H9 (cell line): ENCODE measurements around the gene EML5. TPM values are rescaled to one million over a fixed set of nuclear protein-coding genes. Genes with fewer than 3 reads are reported as not detected.

ENCODE experiments used
- DNase-seq: peaks from one replicate; pipeline ENCODE4 v3.0.0-alpha.2; 2017
- H2AFZ ChIP-seq: one replicate; pipeline ENCODE4 v1.6.1; 2013; ENCODE audit warnings: mild to moderate bottlenecking, low read length, control low read depth, moderate library complexity
- H2AK5ac ChIP-seq: 2 replicates; pipeline ENCODE4 v1.6.1; 2013; ENCODE audit warnings: low read length, control low read depth, mixed read lengths; ENCODE audit not compliant: insufficient read length
- H2BK120ac ChIP-seq: one replicate; pipeline ENCODE4 v1.6.1; 2013; ENCODE audit warnings: low read depth, mild to moderate bottlenecking, low read length, control low read depth, inconsistent platforms; ENCODE audit not compliant: poor library complexity, severe bottlenecking
- H2BK12ac ChIP-seq: 2 replicates; pipeline ENCODE4 v1.6.1; 2013; ENCODE audit warnings: low read length, control low read depth, mixed read lengths, low read depth; ENCODE audit not compliant: insufficient read length
- H2BK15ac ChIP-seq: 2 replicates; pipeline ENCODE4 v1.6.1; 2013; ENCODE audit warnings: low read depth, low read length, control low read depth
- H2BK20ac ChIP-seq: one replicate; pipeline ENCODE4 v1.6.1; 2013; ENCODE audit warnings: low read depth, mild to moderate bottlenecking, low read length, control low read depth, inconsistent platforms; ENCODE audit not compliant: poor library complexity, severe bottlenecking
- H2BK5ac ChIP-seq: 2 replicates; pipeline ENCODE4 v1.6.1; 2013; ENCODE audit warnings: low read length, control low read depth, mixed read lengths; ENCODE audit not compliant: insufficient read length
- H3K14ac ChIP-seq: 2 replicates; pipeline ENCODE4 v1.6.1; 2013; ENCODE audit warnings: low read length, control low read depth; ENCODE audit not compliant: insufficient read depth
- H3K18ac ChIP-seq: 2 replicates; pipeline ENCODE4 v1.6.1; 2013; ENCODE audit warnings: low read depth, mild to moderate bottlenecking, mixed read lengths, low read length, control low read depth; ENCODE audit not compliant: insufficient read length
- H3K23ac ChIP-seq: 2 replicates; pipeline ENCODE4 v1.6.1; 2013; ENCODE audit warnings: low read length, control low read depth, mixed read lengths, low read depth; ENCODE audit not compliant: insufficient read length
- H3K23me2 ChIP-seq: 2 replicates; pipeline ENCODE4 v1.6.1; 2013; ENCODE audit warnings: low read depth, mild to moderate bottlenecking, mixed read lengths, low read length, control low read depth; ENCODE audit not compliant: insufficient read length, poor library complexity, severe bottlenecking
- H3K27ac ChIP-seq: 2 replicates; pipeline ENCODE4 v1.5.1; 2013; ENCODE audit warnings: low read length, control low read depth, mixed read lengths, low read depth; ENCODE audit not compliant: insufficient read length
- H3K27me3 ChIP-seq: 2 replicates; pipeline ENCODE4 v1.6.1; 2013; ENCODE audit warnings: low read length, control low read depth, inconsistent platforms; ENCODE audit not compliant: insufficient read depth
- H3K4ac ChIP-seq: 2 replicates; pipeline ENCODE4 v1.6.1; 2013; ENCODE audit warnings: low read depth, mild to moderate bottlenecking, control low read depth, inconsistent platforms, low read length, moderate library complexity
- H3K4me1 ChIP-seq: 2 replicates; pipeline ENCODE4 v1.6.1; 2013; ENCODE audit warnings: low read length, control low read depth, inconsistent platforms; ENCODE audit not compliant: insufficient read depth
- H3K4me2 ChIP-seq: 2 replicates; pipeline ENCODE4 v1.6.1; 2013; ENCODE audit warnings: low read length, control low read depth, mixed read lengths; ENCODE audit not compliant: insufficient read length, insufficient read depth
- H3K56ac ChIP-seq: 2 replicates; pipeline ENCODE4 v1.6.1; 2013; ENCODE audit warnings: low read depth, mild to moderate bottlenecking, mixed read lengths, low read length, control low read depth; ENCODE audit not compliant: insufficient read length
- H3K79me1 ChIP-seq: 2 replicates; pipeline ENCODE4 v1.6.1; 2013; ENCODE audit warnings: low read depth, mild to moderate bottlenecking, moderate library complexity, low read length, control low read depth, inconsistent platforms; ENCODE audit not compliant: insufficient read depth, poor library complexity, severe bottlenecking
- H3K79me2 ChIP-seq: 2 replicates; pipeline ENCODE4 v1.6.1; 2013; ENCODE audit warnings: low read length, control low read depth, inconsistent platforms; ENCODE audit not compliant: insufficient read depth
- H3K9ac ChIP-seq: 2 replicates; pipeline ENCODE4 v1.6.1; 2013; ENCODE audit warnings: low read length, control low read depth, mixed read lengths; ENCODE audit not compliant: insufficient read length; ENCODE audit errors: extremely low read depth
- H3K9me3 ChIP-seq: one replicate; pipeline ENCODE4 v1.6.1; 2013; ENCODE audit warnings: low read depth, low read length, inconsistent platforms; ENCODE audit not compliant: control insufficient read depth
- H3T11ph ChIP-seq: one replicate; pipeline ENCODE4 v1.6.1; 2013; ENCODE audit warnings: mild to moderate bottlenecking, low read length, control low read depth, inconsistent platforms
- H4K20me1 ChIP-seq: one replicate; pipeline ENCODE4 v1.6.1; 2013; ENCODE audit not compliant: control insufficient read depth, insufficient read length, insufficient read depth
- H4K5ac ChIP-seq: 2 replicates; pipeline ENCODE4 v1.6.1; 2013; ENCODE audit warnings: low read depth, mild to moderate bottlenecking, mixed read lengths, low read length, control low read depth; ENCODE audit not compliant: insufficient read length
- H4K8ac ChIP-seq: replicated peaks from 2 replicates; pipeline ENCODE4 v1.6.1; 2013; ENCODE audit warnings: low read length, control low read depth, mixed read lengths, low read depth; ENCODE audit not compliant: insufficient read length
- H4K91ac ChIP-seq: 2 replicates; pipeline ENCODE4 v1.6.1; 2013; ENCODE audit warnings: low read depth, mild to moderate bottlenecking, moderate library complexity, mixed read lengths, low read length, control low read depth; ENCODE audit not compliant: insufficient read length
- H3K27ac Mint-ChIP-seq, 3 experiments: 2 replicates in 2 of 3; 3 replicates in 1 of 3; pipeline ENCODE4 v1.8.0; 2020 to 2021; ENCODE audit warnings: mixed read lengths in 3 of 3, mild to moderate bottlenecking in 1 of 3, moderate library complexity in 1 of 3
- H3K27me3 Mint-ChIP-seq: 2 replicates; pipeline ENCODE4 v1.8.0; 2021; ENCODE audit warnings: low read depth, mild to moderate bottlenecking, moderate library complexity, mixed read lengths
- H3K36me3 Mint-ChIP-seq, 3 experiments: 2 replicates in 2 of 3; 3 replicates in 1 of 3; pipeline ENCODE4 v1.8.0; 2020 to 2021; ENCODE audit warnings: low read depth in 3 of 3, mixed read lengths in 3 of 3; ENCODE audit not compliant: insufficient read depth in 1 of 3
- H3K4me1 Mint-ChIP-seq, 2 experiments: 2 replicates each; pipeline ENCODE4 v1.8.0; 2020; ENCODE audit warnings: mixed read lengths in 2 of 2
- H3K4me3 Mint-ChIP-seq, 2 experiments: 2 replicates in 1 of 2; 3 replicates in 1 of 2; pipeline ENCODE4 v1.8.0; 2020 to 2021; ENCODE audit warnings: mild to moderate bottlenecking in 2 of 2, mixed read lengths in 2 of 2, moderate library complexity in 1 of 2
- H3K9me3 Mint-ChIP-seq, 2 experiments: 2 replicates in 1 of 2; 3 replicates in 1 of 2; pipeline ENCODE4 v1.8.0; 2020; ENCODE audit warnings: mild to moderate bottlenecking in 2 of 2, mixed read lengths in 2 of 2, moderate library complexity in 1 of 2
- WGBS: extraction: QIAGEN DNeasy Blood & Tissue Kit; methylation state at CpG from one replicate; pipeline ENCODE4 v1.1.7; 2013; ENCODE audit warnings: missing lambda C conversion rate, low lambda C conversion rate, mixed read lengths; ENCODE audit not compliant: insufficient read length; ENCODE audit errors: extremely low coverage; 5-methylcytosine and 5-hydroxymethylcytosine counted together
- total RNA-seq: library from RNA; stranded (reverse); gene quantifications from 2 replicates; pipeline ENCODE4 v1.2.1, GENCODE V29; 2021
- TF ChIP-seq, protein P1 (sequence below): fragments of 200-600 bp; sonication (generic); conservative IDR thresholded peaks from 3 replicates; pipeline ENCODE4 v1.8.0; 2021; ENCODE audit warnings: antibody characterized with exemption, mild to moderate bottlenecking

Gene EML5
- total RNA-seq, 1 experiment from 2014 or later: 0.81 TPM

- peaks cover 0 to 2% (median 0%) of the 10 kb centered on the region in 3 experiments; a peak in 1 of 7 replicates for H3K36me3 Mint-ChIP-seq
Measured at GRCh38 chr14:88660056-88660455, 132.7 kb downstream of the EML5 start.

More at GRCh38 chr14:88660056-88660455, 132.7 kb downstream of the EML5 start:
- H3K9ac ChIP-seq: no peak overlapping the region
- H4K91ac ChIP-seq: no peak overlapping the region
- H3K27me3 Mint-ChIP-seq: no peaks in the 10 kb centered on the region
- H3K14ac ChIP-seq: no peak overlapping the region
- no peaks in the 10 kb centered on the region for H3K4me1 ChIP-seq
- no peaks in the 10 kb centered on the region for H3K27me3 ChIP-seq
- no peaks in the 10 kb centered on the region for H3K4me1 Mint-ChIP-seq
- no peak overlapping the region for H3K18ac ChIP-seq
- no peak overlapping the region for H3K23ac ChIP-seq
- H2BK20ac ChIP-seq: no peak overlapping the region
- no peak for DNase-seq
- H2AFZ ChIP-seq: no peak overlapping the region
- no peak overlapping the region for H2BK15ac ChIP-seq
- no peak overlapping the region for H3K4me2 ChIP-seq
- H3T11ph ChIP-seq: no peak overlapping the region
- H2AK5ac ChIP-seq: no peak overlapping the region
- H3K79me2 ChIP-seq: no peaks in the 10 kb centered on the region
- H2BK5ac ChIP-seq: no peak overlapping the region
- H3K79me1 ChIP-seq: no peaks in the 10 kb centered on the region
- no CpG with 5 or more reads among the region's 5 CpGs for WGBS
- H3K9me3 Mint-ChIP-seq: peaks cover 8% of the 10 kb centered on the region in 2 experiments; a peak in 4 of 5 replicates
- H2BK12ac ChIP-seq: no peak overlapping the region
- no peak overlapping the region for H3K27ac Mint-ChIP-seq
- H3K4me3 Mint-ChIP-seq: no peak overlapping the region
- H4K20me1 ChIP-seq: no peaks in the 10 kb centered on the region
- no peak overlapping the region for H4K8ac ChIP-seq
- H3K9me3 ChIP-seq: no peaks in the 10 kb centered on the region
- no peak overlapping the region for H3K56ac ChIP-seq
- TF ChIP-seq, protein P1, sequence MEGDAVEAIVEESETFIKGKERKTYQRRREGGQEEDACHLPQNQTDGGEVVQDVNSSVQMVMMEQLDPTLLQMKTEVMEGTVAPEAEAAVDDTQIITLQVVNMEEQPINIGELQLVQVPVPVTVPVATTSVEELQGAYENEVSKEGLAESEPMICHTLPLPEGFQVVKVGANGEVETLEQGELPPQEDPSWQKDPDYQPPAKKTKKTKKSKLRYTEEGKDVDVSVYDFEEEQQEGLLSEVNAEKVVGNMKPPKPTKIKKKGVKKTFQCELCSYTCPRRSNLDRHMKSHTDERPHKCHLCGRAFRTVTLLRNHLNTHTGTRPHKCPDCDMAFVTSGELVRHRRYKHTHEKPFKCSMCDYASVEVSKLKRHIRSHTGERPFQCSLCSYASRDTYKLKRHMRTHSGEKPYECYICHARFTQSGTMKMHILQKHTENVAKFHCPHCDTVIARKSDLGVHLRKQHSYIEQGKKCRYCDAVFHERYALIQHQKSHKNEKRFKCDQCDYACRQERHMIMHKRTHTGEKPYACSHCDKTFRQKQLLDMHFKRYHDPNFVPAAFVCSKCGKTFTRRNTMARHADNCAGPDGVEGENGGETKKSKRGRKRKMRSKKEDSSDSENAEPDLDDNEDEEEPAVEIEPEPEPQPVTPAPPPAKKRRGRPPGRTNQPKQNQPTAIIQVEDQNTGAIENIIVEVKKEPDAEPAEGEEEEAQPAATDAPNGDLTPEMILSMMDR: no peak
- no peaks in the 10 kb centered on the region for H3K23me2 ChIP-seq
- H4K5ac ChIP-seq: no peak overlapping the region
- no peak overlapping the region for H2BK120ac ChIP-seq
- H3K4ac ChIP-seq: no peak overlapping the region
- no peak overlapping the region for H3K27ac ChIP-seq
